ENCODE measurements around the gene TMEM143.

GRCh38 chr19:48332351-48332661 lies 31.4 kb downstream of the TMEM143 start:
- no peak for TF ChIP-seq CTCF (IDR thresholded peaks at IDR 0.05)
- no peak for TF ChIP-seq POLR2A (IDR thresholded peaks at IDR 0.05)

All from esophagus squamous epithelium (tissue), 4 donors.